ENCODE measurements around the gene CMSS1. TPM values are rescaled to one million over a fixed set of nuclear protein-coding genes. Genes with fewer than 3 reads are reported as not detected.

The CMSS1 gene
- polyA plus RNA-seq, 2 of the 4 experiments (the other 2 are of a cell fraction), result 61.1 to 62.9 TPM

- FAIRE-seq, result no peak
Measured at GRCh38 chr3:100029052-100029451, 211.4 kb downstream of the CMSS1 start.

GRCh38 chr3:100029689-100030088 lies 212.0 kb downstream of the CMSS1 start:
- Histone ChIP-seq H3K9me3 (no peaks in the 10 kb centered on the region), H3K4me3 (no peak overlapping the region), H3K27ac (no peak overlapping the region), H3K4me2 (no peak overlapping the region), H3K4me1 (peaks cover 31% of the 10 kb centered on the region)
- TF ChIP-seq NFE2L2 (conservative IDR thresholded peaks at IDR 0.05; ENCODE audit: low read length), result no peak
- TF ChIP-seq NPAS2 (CRISPR knock-in tag; IDR thresholded peaks at IDR 0.05; ENCODE audit: borderline replicate concordance), result no peak
- TF ChIP-seq KDM5A (IDR thresholded peaks at IDR 0.05), result no peak
- TF ChIP-seq JUNB (IDR thresholded peaks at IDR 0.05), result no peak
- no peak for TF ChIP-seq CBX8 (IDR thresholded peaks at IDR 0.05)
- ChIA-PET CTCF (interaction anchor here (1.2 kb wide), 1 partner anchor 183 kb away, joined by 4 read pairs; no protein-coding TSS in a partner anchor), POLR2A (no interaction called here)
- 82% methylated on average over 2 of the region's 2 CpGs for WGBS (ENCODE audit: missing lambda C conversion rate)
- no peak for DNase-seq (ENCODE audit: low read depth in 1 of 2, low spot score in 1 of 2)
- no peak for FAIRE-seq
- no peak for ATAC-seq

More at GRCh38 chr3:100029052-100029451, 211.4 kb downstream of the CMSS1 start:
- DNase-seq (ENCODE audit: low read depth in 1 of 2, low spot score in 1 of 2), result no peak
- 98% methylated on average over 1 of the region's 1 CpG for WGBS (ENCODE audit: missing lambda C conversion rate)
- Histone ChIP-seq H3K9me3 (no peaks in the 10 kb centered on the region), H3K4me3 (no peak overlapping the region), H3K4me2 (no peak overlapping the region), H3K4me1 (peaks cover 26% of the 10 kb centered on the region), H3K27ac (no peak overlapping the region)
- no peak for TF ChIP-seq POLR2A (IDR thresholded peaks at IDR 0.05; ENCODE audit: low read length)
- TF ChIP-seq NFE2L2 (conservative IDR thresholded peaks at IDR 0.05; ENCODE audit: low read length), result no peak
- TF ChIP-seq RNF2 (IDR thresholded peaks at IDR 0.05; ENCODE audit: borderline replicate concordance, low read depth), result no peak
- TF ChIP-seq NR3C1 (IDR thresholded peaks at IDR 0.05), result no peak
- TF ChIP-seq HOXA7 (CRISPR knock-in tag; IDR thresholded peaks at IDR 0.05), result no peak
- TF ChIP-seq FOSB (CRISPR knock-in tag; IDR thresholded peaks at IDR 0.05), result no peak
- no peak for TF ChIP-seq TFCP2L1 (CRISPR knock-in tag; IDR thresholded peaks at IDR 0.05)
- no peak for TF ChIP-seq POLR2AphosphoS2 (conservative IDR thresholded peaks at IDR 0.05; ENCODE audit: low read length)
- TF ChIP-seq GATA3 (IDR thresholded peaks at IDR 0.05; ENCODE audit: borderline replicate concordance), result no peak
- no peak for TF ChIP-seq KDM1A (IDR thresholded peaks at IDR 0.05; ENCODE audit: low read depth)
- TF ChIP-seq CTCF (IDR thresholded peaks at IDR 0.05), result no peak
- POLR2A ChIA-PET, result no interaction called here
- ATAC-seq, result no peak
- CTCF ChIA-PET, result interaction anchor here (0.9 to 1.2 kb wide), 2 partner anchors 182 to 186 kb away, joined by 3 to 4 read pairs; no protein-coding TSS in a partner anchor

- FAIRE-seq, result no peak
- Histone ChIP-seq H3K27ac (no peak overlapping the region), H3K9me3 (no peaks in the 10 kb centered on the region), H3K4me1 (peaks cover 31% of the 10 kb centered on the region), H3K4me3 (no peak overlapping the region), H3K4me2 (no peak overlapping the region)
- POLR2A ChIA-PET, result no interaction called here
- no peak for DNase-seq (ENCODE audit: low read depth in 1 of 2, low spot score in 1 of 2)
- TF ChIP-seq JUNB (IDR thresholded peaks at IDR 0.05) (no peak), CTCF (IDR thresholded peaks at IDR 0.05) (no peak), EP300 (IDR thresholded peaks at IDR 0.05) (no peak), ZNF302 (CRISPR knock-in tag; IDR thresholded peaks at IDR 0.05) (no peak), RFX5 (IDR thresholded peaks at IDR 0.05) (no peak), ATOH8 (CRISPR knock-in tag; IDR thresholded peaks at IDR 0.05; ENCODE audit: low read depth) (no peak), ZSCAN20 (CRISPR knock-in tag; IDR thresholded peaks at IDR 0.05) (no peak), BHLHE40 (IDR thresholded peaks at IDR 0.05; ENCODE audit: low read depth, low read length) (no peak)
- TF ChIP-seq, protein P1, sequence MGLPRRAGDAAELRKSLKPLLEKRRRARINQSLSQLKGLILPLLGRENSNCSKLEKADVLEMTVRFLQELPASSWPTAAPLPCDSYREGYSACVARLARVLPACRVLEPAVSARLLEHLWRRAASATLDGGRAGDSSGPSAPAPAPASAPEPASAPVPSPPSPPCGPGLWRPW (IDR thresholded peaks at IDR 0.05), result no peak
- 82% methylated on average over 3 of the region's 3 CpGs for WGBS (ENCODE audit: missing lambda C conversion rate)
- no peak for ATAC-seq
- CTCF ChIA-PET, result interaction anchor here (0.6 kb wide), 1 partner anchor 18 kb away, joined by 3 read pairs; no protein-coding TSS in a partner anchor
Measured at GRCh38 chr3:100030346-100030745, 212.7 kb downstream of the CMSS1 start.

All from A549 (cell line).